GM23338 (cell line): ENCODE results near the gene GPX6. TPM values are rescaled to one million over a fixed set of nuclear protein-coding genes. Genes with fewer than 3 reads are reported as not detected.
"Not testable (repeated sequence)": the region's sequence is repeated elsewhere in the genome, so short reads cannot be mapped to it uniquely, and the experiment has no call there.

Experiments
- ATAC-seq: fragments of 200-7000 bp; cut with Tn5 transposase; 3 replicates; pipeline ENCODE4 v1.9.1; 2020
- DNase-seq: peaks from one replicate; pipeline ENCODE4 v3.0.0-alpha.2; 2015; ENCODE audit warnings: low spot score
- H2AFZ ChIP-seq: fragments of 200-600 bp; sonication (generic); 2 replicates; pipeline ENCODE4 v1.8.0; 2016; ENCODE audit warnings: antibody characterized with exemption, mild to moderate bottlenecking, moderate library complexity
- H3F3A ChIP-seq: fragments of 200-600 bp; sonication (generic); replicated peaks from 2 replicates; pipeline ENCODE4 v1.8.0; 2017; ENCODE audit warnings: antibody characterized with exemption, mixed run types, low read depth
- H3K27ac ChIP-seq: fragments of 200-600 bp; sonication (generic); 2 replicates; pipeline ENCODE4 v1.6.1; 2016; ENCODE audit warnings: low read depth
- H3K27me3 ChIP-seq: fragments of 200-600 bp; sonication (generic); 2 replicates; pipeline ENCODE4 v1.8.0; 2016; ENCODE audit warnings: mild to moderate bottlenecking, mixed run types, moderate library complexity; ENCODE audit not compliant: insufficient read depth
- H3K36me3 ChIP-seq: fragments of 200-600 bp; sonication (generic); 2 replicates; pipeline ENCODE4 v1.8.0; 2016; ENCODE audit warnings: mild to moderate bottlenecking; ENCODE audit not compliant: insufficient read depth
- H3K4me1 ChIP-seq: fragments of 200-600 bp; sonication (generic); 2 replicates; pipeline ENCODE4 v1.8.0; 2016; ENCODE audit warnings: mild to moderate bottlenecking, moderate library complexity; ENCODE audit not compliant: insufficient read depth
- H3K4me2 ChIP-seq: fragments of 200-600 bp; sonication (generic); 2 replicates; pipeline ENCODE4 v1.7.1; 2017; ENCODE audit warnings: mixed run types
- H3K4me3 ChIP-seq: fragments of 200-600 bp; sonication (generic); 2 replicates; pipeline ENCODE4 v1.6.1; 2016; ENCODE audit warnings: mixed run types
- H3K79me2 ChIP-seq: fragments of 200-600 bp; sonication (generic); replicated peaks from 2 replicates; pipeline ENCODE4 v1.8.0; 2017; ENCODE audit warnings: mild to moderate bottlenecking; ENCODE audit not compliant: insufficient read depth
- H3K9me2 ChIP-seq: fragments of 200-600 bp; sonication (generic); 2 replicates; pipeline ENCODE4 v1.8.0; 2017; ENCODE audit not compliant: insufficient read depth
- H4K20me1 ChIP-seq: fragments of 200-600 bp; sonication (generic); replicated peaks from 2 replicates; pipeline ENCODE4 v1.8.0; 2017; ENCODE audit warnings: mild to moderate bottlenecking; ENCODE audit not compliant: insufficient read depth
- H3K27ac Mint-ChIP-seq: 2 replicates; pipeline ENCODE4 v1.8.0; 2020; ENCODE audit warnings: inconsistent platforms, mild to moderate bottlenecking, moderate library complexity, mixed read lengths
- H3K27me3 Mint-ChIP-seq: 3 replicates; pipeline ENCODE4 v1.8.0; 2022; ENCODE audit warnings: low read depth, mild to moderate bottlenecking, moderate library complexity, mixed read lengths, inconsistent platforms; ENCODE audit not compliant: insufficient read depth, poor library complexity
- H3K36me3 Mint-ChIP-seq: 3 replicates; pipeline ENCODE4 v1.8.0; 2021; ENCODE audit warnings: low read depth, mild to moderate bottlenecking, inconsistent platforms, moderate library complexity, mixed read lengths
- H3K4me1 Mint-ChIP-seq: 3 replicates; pipeline ENCODE4 v1.8.0; 2020; ENCODE audit warnings: mild to moderate bottlenecking, inconsistent platforms, mixed read lengths
- H3K4me3 Mint-ChIP-seq: 3 replicates; pipeline ENCODE4 v1.8.0; 2021; ENCODE audit warnings: moderate library complexity, mild to moderate bottlenecking, inconsistent platforms, mixed read lengths
- H3K9me3 Mint-ChIP-seq: 3 replicates; pipeline ENCODE4 v1.8.0; 2020; ENCODE audit warnings: moderate library complexity, mild to moderate bottlenecking, inconsistent platforms, mixed read lengths
- REST ChIP-seq: IDR thresholded peaks from one replicate; pipeline ENCODE4 v1.6.1; 2018; ENCODE audit warnings: antibody characterized with exemption; ENCODE audit not compliant: unreplicated experiment
- ZNF462 ChIP-seq: fragments of 250-450 bp; sonication (Bioruptor Pico); IDR thresholded peaks from 2 replicates; pipeline ENCODE4 v1.5.0; 2020; ENCODE audit warnings: mild to moderate bottlenecking, moderate library complexity
- polyA plus RNA-seq: library from polyadenylated mRNA; unstranded; fragments of >200 nt; fragmentation: Nextera tagmentation; extraction: Ambion mirVana; gene quantifications from 2 replicates; pipeline ENCODE4 v1.2.1, GENCODE V29; 2016
- total RNA-seq: library from RNA; depleted of rRNA; stranded (reverse); fragments of >200 nt; shearing (Covaris generic); gene quantifications from 2 replicates; pipeline ENCODE4 v1.2.3, GENCODE V29; 2014

GPX6 gene
- total and polyA plus RNA-seq, 2 experiments from 2014 or later, result not detected

GRCh38 chr6:28517964-28518363 lies 2.4 kb upstream of the GPX6 start (continued):
- TF ChIP-seq ZNF462 (CRISPR knock-in tag) (no peak), REST (no peak)

- H3F3A ChIP-seq, H3K4me3 ChIP-seq, H3K36me3 Mint-ChIP-seq, H3K79me2 ChIP-seq, H3K9me2 ChIP-seq, H3K4me2 ChIP-seq, H3K36me3 ChIP-seq, H3K27ac ChIP-seq, H3K4me3 Mint-ChIP-seq, H3K9me3 Mint-ChIP-seq, H3K4me1 Mint-ChIP-seq, H3K4me1 ChIP-seq, H3K27me3 ChIP-seq, H3K27me3 Mint-ChIP-seq, DNase-seq, H4K20me1 ChIP-seq, H3K27ac Mint-ChIP-seq, ATAC-seq: not testable (repeated sequence)
- H2AFZ ChIP-seq, result 0 out of 2 replicates have a peak overlapping the region, but pooled peaks have one; percentile 52
These were observed 3.2 kb downstream of the GPX6 start for GRCh38 chr6:28512387-28512786.
